ENCODE measurements around the gene DGCR6.
"Not testable (repeated sequence)": the region's sequence is repeated elsewhere in the genome, so short reads cannot be mapped to it uniquely, and the experiment has no call there.

- not testable (repeated sequence) for TF ChIP-seq POLR2AphosphoS5, POLR2A, EP300 (IDR thresholded peaks at IDR 0.05)
- TF ChIP-seq, protein P1, sequence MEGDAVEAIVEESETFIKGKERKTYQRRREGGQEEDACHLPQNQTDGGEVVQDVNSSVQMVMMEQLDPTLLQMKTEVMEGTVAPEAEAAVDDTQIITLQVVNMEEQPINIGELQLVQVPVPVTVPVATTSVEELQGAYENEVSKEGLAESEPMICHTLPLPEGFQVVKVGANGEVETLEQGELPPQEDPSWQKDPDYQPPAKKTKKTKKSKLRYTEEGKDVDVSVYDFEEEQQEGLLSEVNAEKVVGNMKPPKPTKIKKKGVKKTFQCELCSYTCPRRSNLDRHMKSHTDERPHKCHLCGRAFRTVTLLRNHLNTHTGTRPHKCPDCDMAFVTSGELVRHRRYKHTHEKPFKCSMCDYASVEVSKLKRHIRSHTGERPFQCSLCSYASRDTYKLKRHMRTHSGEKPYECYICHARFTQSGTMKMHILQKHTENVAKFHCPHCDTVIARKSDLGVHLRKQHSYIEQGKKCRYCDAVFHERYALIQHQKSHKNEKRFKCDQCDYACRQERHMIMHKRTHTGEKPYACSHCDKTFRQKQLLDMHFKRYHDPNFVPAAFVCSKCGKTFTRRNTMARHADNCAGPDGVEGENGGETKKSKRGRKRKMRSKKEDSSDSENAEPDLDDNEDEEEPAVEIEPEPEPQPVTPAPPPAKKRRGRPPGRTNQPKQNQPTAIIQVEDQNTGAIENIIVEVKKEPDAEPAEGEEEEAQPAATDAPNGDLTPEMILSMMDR (IDR thresholded peaks at IDR 0.05): not testable (repeated sequence)
Measured at GRCh38 chr22:18881260-18881659, 24.9 kb upstream of the DGCR6 start.
